GM10248 (cell line): Measurements from ENCODE around the gene TMEM198.

Source experiments
- CTCF ChIA-PET: fragments of 300-600 bp; sonication (Branson Sonifier 250); formaldehyde crosslinking; extraction: SDS; loops from one replicate; lab custom pipeline; 2021; ENCODE audit warnings: antibody characterized with exemption; lab: Yijun Ruan, JAX
- POLR2A ChIA-PET: fragments of 350-650 bp; sonication (Branson Sonifier 250); formaldehyde crosslinking; extraction: SDS; loops from one replicate; lab custom pipeline; 2020; ENCODE audit warnings: antibody characterized with exemption; lab: Yijun Ruan, JAX
- DNase-seq: peaks from one replicate; pipeline ENCODE4 v3.0.0; 2012; ENCODE audit errors: extremely low spot score
- TF ChIP-seq, protein P1 (sequence below): IDR thresholded peaks from 2 replicates; pipeline ENCODE4 v1.5.1; 2012; ENCODE audit warnings: mild to moderate bottlenecking, low read depth; ENCODE audit errors: extremely low read depth, missing control alignments, control extremely low read depth

Gene TMEM198, protein sequence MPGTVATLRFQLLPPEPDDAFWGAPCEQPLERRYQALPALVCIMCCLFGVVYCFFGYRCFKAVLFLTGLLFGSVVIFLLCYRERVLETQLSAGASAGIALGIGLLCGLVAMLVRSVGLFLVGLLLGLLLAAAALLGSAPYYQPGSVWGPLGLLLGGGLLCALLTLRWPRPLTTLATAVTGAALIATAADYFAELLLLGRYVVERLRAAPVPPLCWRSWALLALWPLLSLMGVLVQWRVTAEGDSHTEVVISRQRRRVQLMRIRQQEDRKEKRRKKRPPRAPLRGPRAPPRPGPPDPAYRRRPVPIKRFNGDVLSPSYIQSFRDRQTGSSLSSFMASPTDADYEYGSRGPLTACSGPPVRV

DNA sequence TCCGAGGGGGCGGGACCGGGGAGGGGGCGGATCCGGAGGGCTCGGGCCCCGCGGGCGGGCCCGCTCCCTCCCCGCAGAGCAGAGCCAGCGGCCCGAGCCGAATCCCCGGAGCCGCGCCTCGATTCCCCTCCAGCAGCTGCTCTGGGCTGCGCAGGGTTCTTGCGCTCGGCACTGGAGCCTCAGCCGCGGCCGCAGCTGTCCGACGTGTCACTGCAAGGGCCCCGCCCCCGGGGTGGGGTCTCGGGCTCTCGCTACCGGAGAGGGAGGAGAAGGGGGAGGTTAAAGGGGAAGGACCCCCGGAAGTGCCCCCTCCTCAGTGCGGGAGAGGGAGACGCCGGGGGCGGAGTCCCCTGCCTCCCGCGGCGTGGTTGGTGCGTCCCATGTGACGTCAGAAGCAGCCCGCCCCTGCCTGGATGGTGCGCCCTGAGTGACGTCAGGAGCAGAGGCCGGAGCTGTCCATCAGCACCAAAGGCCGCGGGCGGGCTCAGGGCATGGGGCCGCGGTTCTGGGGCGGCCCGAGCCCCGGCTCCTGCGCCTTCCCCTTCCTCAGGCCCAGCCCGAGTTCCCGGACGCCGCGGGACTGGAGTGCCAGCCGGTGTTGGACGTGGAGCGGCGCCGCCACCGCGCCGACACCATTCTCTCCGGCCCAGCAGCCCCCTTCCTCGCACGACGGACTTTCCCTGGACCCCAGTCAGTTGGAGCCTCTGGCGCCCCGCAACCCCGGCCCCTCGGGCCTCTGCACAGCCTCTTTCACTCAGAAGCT is at the start of gene TMEM198, which contains the start of gene CHPF:
TSS of gene TMEM198 (plus strand) at position 433 of the 763 bp plus-strand sequence. CDS start 700 bp downstream, outside the sequence.
TSS of gene CHPF (minus strand) at position 214 of the 763 bp plus-strand sequence. CDS start 271 bp downstream, outside the sequence.
- CTCF ChIA-PET: interaction anchor here (1.0 to 8.1 kb wide), 13 partner anchors 10 to 156 kb away, joined by 3 to 153 read pairs (median 6); partner anchors contain the start of gene DNPEP
- POLR2A ChIA-PET: interaction anchor here (1.0 kb wide), 1 partner anchor 54 kb away, joined by 3 read pairs; no protein-coding TSS in a partner anchor
- TF ChIP-seq, protein P1, sequence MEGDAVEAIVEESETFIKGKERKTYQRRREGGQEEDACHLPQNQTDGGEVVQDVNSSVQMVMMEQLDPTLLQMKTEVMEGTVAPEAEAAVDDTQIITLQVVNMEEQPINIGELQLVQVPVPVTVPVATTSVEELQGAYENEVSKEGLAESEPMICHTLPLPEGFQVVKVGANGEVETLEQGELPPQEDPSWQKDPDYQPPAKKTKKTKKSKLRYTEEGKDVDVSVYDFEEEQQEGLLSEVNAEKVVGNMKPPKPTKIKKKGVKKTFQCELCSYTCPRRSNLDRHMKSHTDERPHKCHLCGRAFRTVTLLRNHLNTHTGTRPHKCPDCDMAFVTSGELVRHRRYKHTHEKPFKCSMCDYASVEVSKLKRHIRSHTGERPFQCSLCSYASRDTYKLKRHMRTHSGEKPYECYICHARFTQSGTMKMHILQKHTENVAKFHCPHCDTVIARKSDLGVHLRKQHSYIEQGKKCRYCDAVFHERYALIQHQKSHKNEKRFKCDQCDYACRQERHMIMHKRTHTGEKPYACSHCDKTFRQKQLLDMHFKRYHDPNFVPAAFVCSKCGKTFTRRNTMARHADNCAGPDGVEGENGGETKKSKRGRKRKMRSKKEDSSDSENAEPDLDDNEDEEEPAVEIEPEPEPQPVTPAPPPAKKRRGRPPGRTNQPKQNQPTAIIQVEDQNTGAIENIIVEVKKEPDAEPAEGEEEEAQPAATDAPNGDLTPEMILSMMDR: no peak
- peak; percentile 99 for DNase-seq

DNA sequence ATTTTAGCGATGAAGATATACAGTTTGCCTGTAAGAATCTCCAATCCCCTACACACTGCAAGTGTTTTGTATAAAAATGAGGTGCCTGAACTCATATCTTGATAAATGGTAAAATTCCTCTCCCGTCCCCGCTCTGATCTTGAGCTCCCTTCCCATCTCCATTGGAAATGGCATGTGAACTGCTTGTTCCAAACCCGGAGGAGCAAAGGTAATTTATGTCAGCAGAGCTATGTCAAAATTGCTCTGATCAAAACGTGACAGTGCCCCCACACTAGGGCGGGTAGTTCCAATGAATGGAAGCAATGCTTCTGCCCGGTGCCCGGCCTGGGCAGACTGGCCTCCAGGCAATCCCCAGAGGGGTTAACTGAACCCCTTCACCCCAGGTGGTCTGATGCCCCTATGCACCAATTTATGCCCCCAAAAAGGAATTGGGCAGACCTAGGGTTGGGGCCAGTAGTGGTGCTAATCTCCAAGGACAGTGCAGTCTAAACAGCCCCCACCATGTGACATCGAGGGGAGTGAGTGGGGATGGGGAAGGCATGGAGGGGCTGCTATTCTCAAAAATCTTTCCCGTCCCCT is 48.8 kb upstream of the TMEM198 start:
- ChIA-PET POLR2A (no interaction called here), CTCF (interaction anchor here (0.7 to 18.5 kb wide), 34 partner anchors 9 to 216 kb away, joined by 3 to 325 read pairs (median 5); partner anchors contain the start of genes CHPF, DNAJB2, DNPEP and TMEM198)
- no peak for DNase-seq
- TF ChIP-seq, protein P1: no peak

DNA sequence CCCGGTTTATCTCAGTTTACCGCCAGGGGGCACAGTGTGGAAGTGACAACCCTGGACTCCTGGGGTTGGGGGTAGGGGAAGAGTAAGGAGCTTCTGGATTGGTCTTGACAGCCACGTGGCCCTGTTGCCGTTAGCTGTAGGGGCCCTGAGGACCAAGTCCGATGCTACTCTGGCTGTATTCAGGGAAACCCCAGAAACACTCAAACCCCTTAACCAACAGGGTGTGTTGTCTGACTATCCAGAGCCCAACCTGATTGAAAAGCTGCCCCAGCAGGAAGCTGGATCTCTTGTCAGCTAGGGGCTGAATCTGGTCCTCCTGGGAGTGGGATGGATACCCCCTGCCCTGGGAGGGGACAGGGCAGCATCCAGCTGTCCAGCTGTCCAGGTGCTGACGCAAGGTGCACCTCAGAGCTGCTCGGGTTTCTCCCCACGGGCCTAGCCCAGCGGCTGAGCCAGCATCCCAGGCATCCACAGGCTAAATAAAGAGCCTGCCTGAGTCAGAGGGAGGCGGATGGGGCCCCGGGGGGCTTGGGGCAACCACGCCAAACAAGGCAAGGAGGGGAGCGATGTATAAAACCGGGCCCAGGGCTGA is 48.2 kb upstream of the TMEM198 start:
- DNase-seq: peak; percentile 77
- CTCF ChIA-PET: interaction anchor here (0.7 to 18.5 kb wide), 33 partner anchors 9 to 216 kb away, joined by 3 to 325 read pairs (median 5); partner anchors contain the start of genes CHPF, DNAJB2, DNPEP and STK11IP
- TF ChIP-seq, protein P1: peak; percentile 54
- POLR2A ChIA-PET: no interaction called here

DNA sequence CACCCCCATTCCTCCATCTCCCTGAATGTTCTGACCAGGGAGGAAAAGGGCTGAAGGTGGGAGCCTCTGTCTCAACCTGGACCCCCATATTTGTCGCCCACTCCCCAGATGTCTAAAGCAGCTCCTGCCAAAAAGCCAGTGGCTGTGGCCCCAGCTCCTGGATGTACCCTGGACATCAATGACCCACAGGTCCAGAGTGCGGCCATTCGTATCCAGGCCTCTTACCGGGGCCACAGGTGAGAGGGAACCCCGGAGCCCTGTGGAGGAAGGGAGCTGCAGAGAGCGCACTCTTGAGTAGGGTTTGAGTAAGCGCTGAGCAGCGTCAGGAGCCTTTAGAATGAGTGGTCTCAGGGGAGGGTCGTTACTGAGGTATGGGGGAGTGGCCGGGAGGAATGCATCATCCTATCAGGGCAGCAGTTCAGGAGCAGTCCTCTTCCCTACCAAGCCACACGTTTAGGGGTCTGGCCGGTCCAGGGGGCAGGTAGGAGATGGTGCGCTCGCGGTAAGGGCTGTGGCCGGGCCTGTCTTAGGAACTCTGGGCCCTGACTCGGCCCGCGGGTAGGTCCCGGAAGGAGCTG is 47.5 kb upstream of the TMEM198 start:
- TF ChIP-seq, protein P1: no peak
- no peak for DNase-seq
- ChIA-PET POLR2A (no interaction called here), CTCF (interaction anchor here (0.7 to 18.5 kb wide), 26 partner anchors 8 to 195 kb away, joined by 3 to 325 read pairs (median 6); partner anchors contain the start of genes CHPF, STK11IP and TMEM198)

DNA sequence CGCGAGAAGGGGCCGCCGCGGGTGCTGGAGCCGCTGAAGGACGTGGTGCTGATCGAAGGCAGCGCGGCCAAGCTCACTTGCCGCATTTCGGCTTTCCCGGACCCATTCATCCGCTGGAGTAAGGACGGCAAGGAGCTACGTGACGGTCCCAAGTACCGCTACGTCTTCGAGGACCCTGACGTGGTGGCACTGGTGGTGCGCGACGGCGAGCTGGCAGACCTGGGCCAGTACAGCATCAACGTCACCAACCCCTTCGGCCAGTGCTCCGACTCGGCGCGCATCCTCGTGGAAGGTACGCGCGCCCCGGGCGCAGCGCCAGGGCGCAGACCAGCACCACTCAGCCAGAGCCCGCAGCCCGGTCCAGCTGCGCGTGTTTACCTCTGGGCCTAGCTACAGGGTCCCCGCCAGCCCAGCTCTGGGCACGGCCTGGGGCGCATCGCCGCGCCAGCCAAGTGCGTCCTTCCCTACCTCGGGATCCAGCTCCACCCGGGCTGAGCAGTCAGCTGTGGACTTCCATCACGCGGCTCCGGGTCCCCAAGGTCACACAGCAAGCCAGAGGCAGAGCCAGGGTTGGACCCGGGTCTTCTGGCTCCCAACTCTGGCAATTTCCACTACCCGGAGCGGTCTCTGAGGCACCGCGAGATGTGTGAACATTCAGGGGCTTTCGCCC is 46.9 kb upstream of the TMEM198 start:
- ChIA-PET CTCF (interaction anchor here (0.7 to 18.5 kb wide), 18 partner anchors 11 to 146 kb away, joined by 3 to 325 read pairs (median 11); partner anchors contain the start of genes CHPF and TMEM198), POLR2A (interaction anchor here (1.6 to 1.9 kb wide), 2 partner anchors 20 to 109 kb away, joined by 5 to 6 read pairs; partner anchors contain the start of gene DNPEP)
- TF ChIP-seq, protein P1: no peak

More for the DNA sequence above, 46.9 kb upstream of the TMEM198 start:
- no peak for DNase-seq
